ENCODE results near the gene BICC1.
"Not testable (repeated sequence)": the region's sequence is repeated elsewhere in the genome, so short reads cannot be mapped to it uniquely, and the experiment has no call there.

Gene BICC1

DNA sequence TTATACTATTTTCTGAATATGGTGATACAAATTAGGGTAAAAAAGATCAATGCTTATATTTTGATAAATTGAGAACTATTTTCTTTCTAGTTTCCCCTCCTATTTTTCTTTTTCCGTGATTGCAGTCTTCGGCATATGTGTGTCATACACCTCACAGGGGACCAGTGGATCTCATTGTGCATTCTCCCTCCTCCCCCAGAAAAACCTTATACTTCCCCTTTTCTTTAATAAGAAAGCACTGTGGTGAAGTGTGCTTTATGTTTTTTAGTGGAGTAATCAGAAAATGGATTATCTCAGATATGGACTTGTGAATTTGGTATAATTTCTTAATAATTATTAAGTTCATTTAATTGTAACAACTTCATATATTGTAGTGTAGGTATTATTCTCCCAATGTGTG lies 72.8 kb downstream of the BICC1 start:
- no peaks in the 10 kb centered on the region for H3K36me3 ChIP-seq (replicated peaks)
- H3K4me3 ChIP-seq, result no peak overlapping the region
- in situ Hi-C loops (cut with MboI; ENCODE audit: low sequenced_read_pairs), result no loop called here
- no peak for DNase-seq (ENCODE audit: low spot score in 2 of 2)
- H3K27me3 ChIP-seq (ENCODE audit: low read depth), result no peaks in the 10 kb centered on the region
- H3K4me1 ChIP-seq, result no peaks in the 10 kb centered on the region
- H3K9me3 ChIP-seq, result peaks cover 4% of the 10 kb centered on the region; the same call in 1 of the 2 replicates

GRCh38 chr10:58586282-58587245 lies 73.9 kb downstream of the BICC1 start:
- H3K4me1 ChIP-seq, result no peaks in the 10 kb centered on the region
- in situ Hi-C loops (cut with MboI; ENCODE audit: low sequenced_read_pairs), result no loop called here
- H3K36me3 ChIP-seq (replicated peaks), result no peaks in the 10 kb centered on the region
- no peaks in the 10 kb centered on the region for H3K27me3 ChIP-seq (ENCODE audit: low read depth)
- peaks cover 4% of the 10 kb centered on the region; the same call in 1 of the 2 replicates for H3K9me3 ChIP-seq
- no peak overlapping the region for H3K4me3 ChIP-seq
- no peak for DNase-seq (ENCODE audit: low spot score in 2 of 2)

- DNase-seq (ENCODE audit: low spot score in 2 of 2), result no peak
- peaks cover under 1% of the 10 kb centered on the region; the same call in 1 of the 2 replicates for H3K9me3 ChIP-seq
- no peaks in the 10 kb centered on the region for H3K4me1 ChIP-seq
- no peaks in the 10 kb centered on the region for H3K27me3 ChIP-seq (ENCODE audit: low read depth)
- in situ Hi-C loops (cut with MboI; ENCODE audit: low sequenced_read_pairs), result no loop called here
- H3K4me3 ChIP-seq, result no peak overlapping the region
- no peaks in the 10 kb centered on the region for H3K36me3 ChIP-seq (replicated peaks)
Measured at GRCh38 chr10:58587676-58588075, 75.0 kb downstream of the BICC1 start.

DNA sequence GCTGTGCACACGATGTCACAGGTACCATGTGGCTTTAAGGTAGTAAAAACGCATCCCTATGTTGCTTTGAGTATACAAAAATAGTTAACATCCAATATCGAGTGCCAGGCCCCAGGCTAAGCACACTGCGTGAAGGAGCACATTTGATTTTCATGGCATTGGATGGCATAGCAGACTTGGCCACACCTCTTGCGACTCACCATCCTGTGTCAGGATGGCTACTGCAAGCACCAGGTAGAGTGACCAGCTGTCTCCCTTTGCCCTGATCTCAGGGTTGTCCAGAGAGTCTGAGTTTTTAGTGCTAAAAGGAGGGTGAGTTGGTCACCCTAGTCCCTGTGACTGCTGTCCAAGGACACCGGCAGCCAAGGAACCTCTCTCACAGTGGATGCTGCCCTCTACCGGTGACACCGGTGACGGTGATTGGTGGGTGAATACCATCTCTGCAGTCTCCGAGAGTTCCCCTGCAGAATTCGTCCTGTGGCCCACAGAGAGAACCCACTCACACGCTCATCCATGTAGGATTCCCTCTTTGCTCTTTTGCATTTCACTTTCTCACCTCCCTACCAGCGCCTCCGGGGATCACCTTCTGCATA lies 76.1 kb downstream of the BICC1 start:
- DNase-seq (ENCODE audit: low spot score in 2 of 2), result no peak
- Histone ChIP-seq H3K4me3 (no peak overlapping the region), H3K9me3 (no peaks in the 10 kb centered on the region), H3K27me3 (ENCODE audit: low read depth) (no peaks in the 10 kb centered on the region), H3K36me3 (replicated peaks) (no peaks in the 10 kb centered on the region), H3K4me1 (no peaks in the 10 kb centered on the region)
- in situ Hi-C loops (cut with MboI; ENCODE audit: low sequenced_read_pairs), result no loop called here

DNA sequence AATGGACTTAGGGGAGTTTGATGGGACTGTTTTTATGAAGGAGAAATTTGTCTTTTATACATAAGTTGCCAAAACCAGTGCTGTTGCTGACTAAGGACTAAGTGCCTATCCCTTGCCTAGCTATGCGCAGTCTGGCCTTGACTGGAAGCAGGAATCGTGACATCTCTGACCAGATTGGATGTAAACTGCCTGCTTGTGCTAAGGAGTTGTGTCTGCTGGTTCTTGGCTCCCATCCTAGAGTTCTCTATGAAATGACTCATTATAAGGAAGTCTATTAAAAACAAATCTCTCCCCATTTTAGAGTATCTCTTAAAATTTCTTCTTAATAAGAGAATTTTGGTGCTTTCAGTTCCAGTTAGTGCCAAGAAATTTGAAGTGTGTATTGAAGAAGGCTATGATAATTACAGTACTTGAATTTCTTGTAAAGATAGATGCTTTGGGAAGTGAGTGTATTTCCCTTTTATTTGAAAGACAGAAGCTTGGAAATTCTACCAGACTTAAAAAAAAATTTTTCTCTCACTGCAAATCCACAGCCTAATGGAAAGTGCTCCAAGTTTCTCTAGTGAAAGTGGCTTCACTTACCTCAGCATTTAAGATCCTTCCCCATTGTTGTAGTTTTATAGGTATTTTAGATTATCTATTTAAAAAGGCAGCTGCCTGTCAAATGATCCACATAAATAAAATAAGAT lies 77.6 kb downstream of the BICC1 start:
- no peaks in the 10 kb centered on the region for H3K27me3 ChIP-seq (ENCODE audit: low read depth)
- H3K36me3 ChIP-seq (replicated peaks), result no peaks in the 10 kb centered on the region
- in situ Hi-C loops (cut with MboI; ENCODE audit: low sequenced_read_pairs), result no loop called here
- no peak overlapping the region for H3K4me3 ChIP-seq
- no peaks in the 10 kb centered on the region for H3K9me3 ChIP-seq
- no peaks in the 10 kb centered on the region for H3K4me1 ChIP-seq
- DNase-seq (ENCODE audit: low spot score in 2 of 2), result no peak

DNA sequence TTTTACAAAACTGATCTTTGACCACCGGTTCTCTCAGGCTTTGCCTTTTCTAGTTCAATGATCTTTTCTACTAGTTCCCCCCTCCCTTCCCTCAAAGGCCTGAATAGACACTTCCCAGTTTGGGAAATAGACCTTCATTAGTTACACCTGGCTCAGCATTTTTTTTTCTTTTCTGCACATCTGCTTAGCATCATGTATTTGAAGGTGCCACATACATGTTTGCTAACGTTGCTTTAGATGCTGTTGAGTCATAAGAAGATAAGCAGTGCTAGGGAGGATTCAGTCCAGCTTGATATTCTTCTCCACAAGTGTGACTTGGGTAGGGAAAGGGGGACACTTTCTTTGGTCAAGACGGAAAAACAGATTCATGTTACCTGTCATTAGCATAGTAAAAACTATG lies 78.3 kb downstream of the BICC1 start:
- H3K27me3 ChIP-seq (ENCODE audit: low read depth), result no peaks in the 10 kb centered on the region
- H3K9me3 ChIP-seq, result no peaks in the 10 kb centered on the region
- H3K36me3 ChIP-seq (replicated peaks), result no peaks in the 10 kb centered on the region
- in situ Hi-C loops (cut with MboI; ENCODE audit: low sequenced_read_pairs), result no loop called here
- H3K4me1 ChIP-seq, result no peaks in the 10 kb centered on the region
- DNase-seq (ENCODE audit: low spot score in 2 of 2), result no peak
- no peak overlapping the region for H3K4me3 ChIP-seq

DNA sequence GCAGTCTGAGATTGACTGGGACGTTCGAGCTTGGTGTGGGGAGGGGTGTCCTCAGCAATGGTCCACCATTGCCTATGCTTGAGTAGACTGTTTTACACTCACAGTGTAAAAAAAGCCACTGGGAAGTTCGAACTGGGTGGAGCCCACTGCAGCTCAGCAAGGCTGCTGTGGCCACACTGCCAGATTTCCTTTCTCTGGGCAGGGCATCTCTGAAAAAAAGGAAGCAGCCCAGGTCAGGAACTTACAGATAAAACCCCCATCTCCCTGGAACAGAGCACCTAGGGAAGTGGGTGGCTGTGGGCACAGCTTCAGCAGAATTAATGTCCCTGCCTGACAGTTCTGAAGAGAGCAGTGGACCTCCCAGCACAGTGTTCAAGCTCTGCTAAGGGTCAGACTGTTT lies 80.3 kb downstream of the BICC1 start:
- Histone ChIP-seq H3K4me1 (no peaks in the 10 kb centered on the region), H3K9me3 (0 out of 2 replicates have a peak, but pooled peaks cover 2% of the 10 kb centered on the region), H3K4me3 (no peak overlapping the region), H3K27me3 (ENCODE audit: low read depth) (no peaks in the 10 kb centered on the region), H3K36me3 (replicated peaks) (no peaks in the 10 kb centered on the region)
- DNase-seq (ENCODE audit: low spot score in 2 of 2), result no peak
- in situ Hi-C loops (cut with MboI; ENCODE audit: low sequenced_read_pairs), result no loop called here

GRCh38 chr10:58597211-58597610 lies 84.5 kb downstream of the BICC1 start:
- H3K9me3 ChIP-seq; DNase-seq (ENCODE audit: low spot score in 2 of 2); H3K4me3 ChIP-seq; H3K27me3 ChIP-seq (ENCODE audit: low read depth); in situ Hi-C loops (cut with MboI; ENCODE audit: low sequenced_read_pairs); H3K4me1 ChIP-seq; H3K36me3 ChIP-seq (replicated peaks): not testable (repeated sequence)

- Histone ChIP-seq H3K4me1 (no peaks in the 10 kb centered on the region), H3K36me3 (replicated peaks) (no peaks in the 10 kb centered on the region), H3K27me3 (ENCODE audit: low read depth) (no peaks in the 10 kb centered on the region), H3K4me3 (no peak overlapping the region), H3K9me3 (0 out of 2 replicates have a peak, but pooled peaks cover 2% of the 10 kb centered on the region)
- in situ Hi-C loops (cut with MboI; ENCODE audit: low sequenced_read_pairs), result no loop called here
- DNase-seq (ENCODE audit: low spot score in 2 of 2), result no peak
Measured at GRCh38 chr10:58599927-58600553, 87.4 kb downstream of the BICC1 start.

DNA sequence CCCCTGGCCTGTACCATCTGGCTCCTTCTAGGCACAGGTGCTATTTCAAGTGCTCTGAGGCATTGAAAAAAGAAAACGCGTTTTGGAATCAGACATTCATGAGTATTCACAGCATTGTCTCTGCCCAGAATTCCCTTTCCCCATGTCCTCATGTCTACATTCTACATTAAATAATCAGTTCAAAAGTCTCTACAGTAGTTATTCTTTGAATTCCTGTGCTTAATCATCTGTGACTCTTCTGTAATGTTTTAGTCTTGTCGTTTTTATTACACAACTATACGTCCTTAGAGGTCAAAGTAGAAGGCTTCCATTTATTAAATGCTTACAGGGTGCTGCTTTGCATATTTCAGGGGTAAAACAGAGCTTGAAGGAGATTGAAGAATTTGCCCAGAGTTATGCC lies 95.7 kb downstream of the BICC1 start:
- DNase-seq (ENCODE audit: low spot score in 2 of 2), result no peak
- no peak overlapping the region for H3K4me3 ChIP-seq
- no peaks in the 10 kb centered on the region for H3K27me3 ChIP-seq (ENCODE audit: low read depth)
- in situ Hi-C loops (cut with MboI; ENCODE audit: low sequenced_read_pairs), result no loop called here
- H3K4me1 ChIP-seq, result no peaks in the 10 kb centered on the region
- H3K9me3 ChIP-seq, result no peaks in the 10 kb centered on the region
- H3K36me3 ChIP-seq (replicated peaks), result no peaks in the 10 kb centered on the region

DNA sequence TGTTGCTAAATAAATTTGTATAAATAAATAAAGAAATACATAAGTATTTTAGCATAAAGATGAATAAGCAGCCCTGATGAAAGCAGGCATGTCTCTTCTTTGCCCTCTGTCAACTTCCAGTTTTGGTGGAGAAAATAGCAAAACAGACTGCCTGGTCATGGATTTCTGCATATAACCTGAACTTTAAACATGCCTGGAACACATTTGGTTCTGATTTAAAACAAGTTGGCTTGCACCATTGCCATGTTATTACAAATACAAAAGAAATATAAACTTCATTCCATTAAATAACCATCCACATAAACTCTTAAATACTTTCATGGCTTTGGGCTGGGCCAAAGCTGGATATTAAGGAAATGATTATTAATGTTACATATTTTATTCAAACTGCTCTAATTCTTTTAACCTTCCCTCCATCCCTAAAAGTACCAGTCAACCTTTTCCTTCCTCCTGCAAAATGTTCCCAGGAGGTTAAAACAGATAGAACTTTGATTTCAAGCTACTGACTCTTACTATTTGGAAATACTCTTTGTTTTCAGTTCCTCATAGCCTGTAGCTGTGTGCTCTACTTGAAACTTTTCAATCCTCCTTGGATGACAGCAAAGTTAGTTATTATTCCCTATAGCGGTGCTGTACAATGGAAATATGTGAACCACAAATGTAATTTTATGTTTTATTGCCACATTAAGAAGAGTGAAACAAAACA lies 96.3 kb downstream of the BICC1 start:
- Histone ChIP-seq H3K9me3 (no peaks in the 10 kb centered on the region), H3K27me3 (ENCODE audit: low read depth) (no peaks in the 10 kb centered on the region), H3K4me1 (no peaks in the 10 kb centered on the region), H3K4me3 (no peak overlapping the region), H3K36me3 (replicated peaks) (no peaks in the 10 kb centered on the region)
- in situ Hi-C loops (cut with MboI; ENCODE audit: low sequenced_read_pairs), result no loop called here
- DNase-seq (ENCODE audit: low spot score in 2 of 2), result no peak

GRCh38 chr10:58609532-58610150 lies 97.0 kb downstream of the BICC1 start:
- H3K36me3 ChIP-seq (replicated peaks), result no peaks in the 10 kb centered on the region
- H3K27me3 ChIP-seq (ENCODE audit: low read depth), result no peaks in the 10 kb centered on the region
- no peaks in the 10 kb centered on the region for H3K4me1 ChIP-seq
- no peak for DNase-seq (ENCODE audit: low spot score in 2 of 2)
- in situ Hi-C loops (cut with MboI; ENCODE audit: low sequenced_read_pairs), result no loop called here
- H3K9me3 ChIP-seq, result no peaks in the 10 kb centered on the region
- H3K4me3 ChIP-seq, result no peak overlapping the region

Data from HAP-1 (cell line).